K562 (cell line): ENCODE data around the gene ATP2A1. TPM values are rescaled to one million over a fixed set of nuclear protein-coding genes. Genes with fewer than 3 reads are reported as not detected.

Experiments
- FOXP1 ChIP-seq: sonication (generic); formaldehyde crosslinking; IDR thresholded peaks from 2 replicates; pipeline ENCODE4 v1.8.0; 2022; ENCODE audit warnings: mild to moderate bottlenecking, missing genetic modification reagents
- HMGN3 ChIP-seq: IDR thresholded peaks from 2 replicates; pipeline ENCODE4 v1.6.1; 2011; ENCODE audit warnings: borderline replicate concordance, low read depth, mild to moderate bottlenecking, mixed read lengths, low read length; ENCODE audit not compliant: insufficient read length; ENCODE audit errors: extremely low read depth
- HNRNPL ChIP-seq: fragments of 200-400 bp; formaldehyde crosslinking; IDR thresholded peaks from 2 replicates; pipeline ENCODE4 v1.6.1; 2017; ENCODE audit warnings: low read depth, mild to moderate bottlenecking, low read length
- NFYB ChIP-seq: IDR thresholded peaks from 2 replicates; pipeline ENCODE4 v1.6.1; 2011; ENCODE audit warnings: mild to moderate bottlenecking, moderate library complexity; ENCODE audit not compliant: insufficient read length; ENCODE audit errors: extremely low read depth
- POLR2B ChIP-seq: fragments of 450-650 bp; IDR thresholded peaks from 2 replicates; pipeline ENCODE4 v1.6.1; 2018; ENCODE audit warnings: low read depth; ENCODE audit not compliant: partially characterized antibody
- POLR2G ChIP-seq: fragments of 200-400 bp; formaldehyde crosslinking; IDR thresholded peaks from 2 replicates; pipeline ENCODE4 v1.6.1; 2017; ENCODE audit warnings: low read depth, mild to moderate bottlenecking, antibody characterized with exemption, low read length, moderate library complexity
- RBM15 ChIP-seq: fragments of 200-400 bp; formaldehyde crosslinking; IDR thresholded peaks from 2 replicates; pipeline ENCODE4 v1.6.1; 2018; ENCODE audit warnings: mild to moderate bottlenecking, low read length, moderate library complexity; ENCODE audit not compliant: insufficient read depth
- YY1 ChIP-seq, 3 experiments: IDR thresholded peaks; 2 replicates each; pipeline ENCODE4 v1.6.1; 2011; ENCODE audit warnings: low read length in 2 of 3, mild to moderate bottlenecking in 2 of 3, moderate library complexity in 2 of 3, borderline replicate concordance in 1 of 3, control low read depth in 1 of 3, low read depth in 1 of 3; ENCODE audit not compliant: insufficient read depth in 3 of 3, insufficient replicate concordance in 2 of 3, control insufficient read depth in 1 of 3, insufficient read length in 1 of 3; ENCODE audit errors: extremely low read depth in 1 of 3
- ZFX ChIP-seq: sonication (generic); formaldehyde crosslinking; IDR thresholded peaks from 2 replicates; pipeline ENCODE4 v1.8.0; 2022; ENCODE audit warnings: mild to moderate bottlenecking, missing genetic modification reagents, moderate library complexity
- polyA plus RNA-seq, 8 experiments: library from polyadenylated mRNA; depleted of rRNA in 4 of 8; stranded (reverse) in 5 of 8; unstranded in 3 of 8; fragments of >200 nt; fragmentation: Nextera tagmentation in 2 of 8; fragmentation: Illumina TruSeq in 1 of 8; extraction: Ambion mirVana in 2 of 8; extraction: Trizol in 1 of 8; gene quantifications; 2 replicates each; pipeline versions ENCODE4 v1.2.1 to v1.2.3, GENCODE V29; 2011 to 2014; ENCODE audit warnings: inconsistent platforms in 1 of 8, missing spikeins in 1 of 8
- total RNA-seq, 7 experiments: library from RNA; depleted of rRNA in 6 of 7; stranded (reverse); fragments of >200 nt in 6 of 7; fragmentation: Illumina TruSeq in 2 of 7; extraction: Trizol in 2 of 7; gene quantifications; 2 replicates each; pipeline versions ENCODE4 v1.2.1 to v1.2.3, GENCODE V29; 2011 to 2021; ENCODE audit warnings: low replicate concordance in 1 of 7
- TF ChIP-seq, protein P1 (sequence below): sonication (generic); formaldehyde crosslinking; IDR thresholded peaks from 2 replicates; pipeline ENCODE4 v1.9.0; 2022; ENCODE audit warnings: mild to moderate bottlenecking, missing genetic modification reagents
- TF ChIP-seq, protein P2 (sequence below): IDR thresholded peaks from 2 replicates; pipeline ENCODE4 v1.6.1; 2011; ENCODE audit not compliant: insufficient read length; ENCODE audit errors: extremely low read depth
- TF ChIP-seq, protein P3 (sequence below): sonication (generic); formaldehyde crosslinking; IDR thresholded peaks from 2 replicates; pipeline ENCODE4 v1.8.0; 2022; ENCODE audit warnings: mild to moderate bottlenecking, missing genetic modification reagents
- TF ChIP-seq, protein P4 (sequence below): fragments of 250-450 bp; sonication (Bioruptor Pico); IDR thresholded peaks from 2 replicates; pipeline ENCODE4 v1.5.0; 2020; ENCODE audit warnings: mild to moderate bottlenecking
- TF ChIP-seq, protein P5 (sequence below), 2 experiments: IDR thresholded peaks in 1 of 2; conservative IDR thresholded peaks in 1 of 2; 2 replicates each; pipeline ENCODE4 v1.6.1; 2016; ENCODE audit warnings: low read depth in 2 of 2, mild to moderate bottlenecking in 1 of 2, missing compliant biosample characterization in 1 of 2, missing genetic modification characterization in 1 of 2, moderate library complexity in 1 of 2

ATP2A1 gene
- total and polyA plus RNA-seq, 9 of the 15 experiments (the other 6 are each of a cell fraction or from before 2014, with no cell fraction given): 0.25 to 2.6 (median 0.65) TPM

DNA sequence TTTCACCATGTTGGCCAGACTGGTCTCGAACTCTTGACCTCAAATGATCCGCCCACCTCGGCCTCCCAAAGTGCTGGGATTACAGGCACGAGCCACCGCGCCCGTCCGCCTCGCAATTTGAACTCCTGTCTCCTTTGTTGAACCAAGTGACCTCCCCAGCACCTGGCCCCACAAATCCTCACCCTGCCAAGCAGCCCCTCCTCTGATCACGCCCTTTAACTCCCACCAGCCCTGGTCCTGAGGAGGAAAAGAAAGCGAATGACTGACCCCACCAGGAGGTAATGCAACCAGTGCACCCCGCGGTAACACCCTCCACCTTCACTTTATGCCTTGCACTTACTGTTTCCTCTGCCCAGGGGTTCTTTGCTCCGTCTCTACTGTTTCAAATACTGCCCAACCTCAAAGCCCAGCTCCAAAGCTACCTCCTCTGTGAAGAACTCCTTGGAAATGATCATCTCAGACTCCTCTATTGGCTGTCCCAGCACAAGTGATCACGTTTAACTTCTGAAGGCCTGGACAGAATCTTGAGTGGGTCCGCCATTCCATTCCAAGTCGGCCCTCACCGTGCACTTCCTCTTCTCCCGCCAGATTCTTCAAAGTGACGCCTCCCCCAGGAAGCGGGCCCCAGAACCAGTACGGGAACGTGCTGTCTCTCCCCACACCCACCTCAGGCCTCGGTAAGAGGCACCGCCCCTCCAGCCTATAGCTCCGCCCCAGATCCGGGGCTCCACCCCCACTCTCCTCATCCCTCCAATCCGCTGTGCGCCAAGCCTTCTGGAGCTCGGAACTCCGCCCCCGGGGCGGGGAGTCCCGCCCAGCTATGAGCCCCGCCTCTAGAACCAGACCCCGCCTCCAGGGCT, 57.9 kb downstream of the ATP2A1 start (continued):
- TF ChIP-seq, protein P1, sequence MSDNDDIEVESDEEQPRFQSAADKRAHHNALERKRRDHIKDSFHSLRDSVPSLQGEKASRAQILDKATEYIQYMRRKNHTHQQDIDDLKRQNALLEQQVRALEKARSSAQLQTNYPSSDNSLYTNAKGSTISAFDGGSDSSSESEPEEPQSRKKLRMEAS (CRISPR knock-in tag): peak; percentile 97
- TF ChIP-seq NFYB (no peak), FOXP1 (CRISPR knock-in tag) (peak; percentile 92), ZFX (peak; percentile 79), POLR2G (peak; percentile 64), HNRNPL (no peak), RBM15 (no peak), HMGN3 (peak; percentile 80), POLR2B (peak; percentile 35), YY1 (IDR thresholded peaks at IDR 0.05; ENCODE audit: borderline replicate concordance in 1 of 3, control insufficient read depth in 1 of 3, extremely low read depth in 1 of 3, insufficient read depth in 3 of 3, insufficient read length in 1 of 3, insufficient replicate concordance in 2 of 3, low read depth in 1 of 3, low read length in 2 of 3) (peak in 1 of 3 experiments; percentile 66)
- TF ChIP-seq, protein P2, sequence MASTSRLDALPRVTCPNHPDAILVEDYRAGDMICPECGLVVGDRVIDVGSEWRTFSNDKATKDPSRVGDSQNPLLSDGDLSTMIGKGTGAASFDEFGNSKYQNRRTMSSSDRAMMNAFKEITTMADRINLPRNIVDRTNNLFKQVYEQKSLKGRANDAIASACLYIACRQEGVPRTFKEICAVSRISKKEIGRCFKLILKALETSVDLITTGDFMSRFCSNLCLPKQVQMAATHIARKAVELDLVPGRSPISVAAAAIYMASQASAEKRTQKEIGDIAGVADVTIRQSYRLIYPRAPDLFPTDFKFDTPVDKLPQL: no peak
- TF ChIP-seq, protein P3, sequence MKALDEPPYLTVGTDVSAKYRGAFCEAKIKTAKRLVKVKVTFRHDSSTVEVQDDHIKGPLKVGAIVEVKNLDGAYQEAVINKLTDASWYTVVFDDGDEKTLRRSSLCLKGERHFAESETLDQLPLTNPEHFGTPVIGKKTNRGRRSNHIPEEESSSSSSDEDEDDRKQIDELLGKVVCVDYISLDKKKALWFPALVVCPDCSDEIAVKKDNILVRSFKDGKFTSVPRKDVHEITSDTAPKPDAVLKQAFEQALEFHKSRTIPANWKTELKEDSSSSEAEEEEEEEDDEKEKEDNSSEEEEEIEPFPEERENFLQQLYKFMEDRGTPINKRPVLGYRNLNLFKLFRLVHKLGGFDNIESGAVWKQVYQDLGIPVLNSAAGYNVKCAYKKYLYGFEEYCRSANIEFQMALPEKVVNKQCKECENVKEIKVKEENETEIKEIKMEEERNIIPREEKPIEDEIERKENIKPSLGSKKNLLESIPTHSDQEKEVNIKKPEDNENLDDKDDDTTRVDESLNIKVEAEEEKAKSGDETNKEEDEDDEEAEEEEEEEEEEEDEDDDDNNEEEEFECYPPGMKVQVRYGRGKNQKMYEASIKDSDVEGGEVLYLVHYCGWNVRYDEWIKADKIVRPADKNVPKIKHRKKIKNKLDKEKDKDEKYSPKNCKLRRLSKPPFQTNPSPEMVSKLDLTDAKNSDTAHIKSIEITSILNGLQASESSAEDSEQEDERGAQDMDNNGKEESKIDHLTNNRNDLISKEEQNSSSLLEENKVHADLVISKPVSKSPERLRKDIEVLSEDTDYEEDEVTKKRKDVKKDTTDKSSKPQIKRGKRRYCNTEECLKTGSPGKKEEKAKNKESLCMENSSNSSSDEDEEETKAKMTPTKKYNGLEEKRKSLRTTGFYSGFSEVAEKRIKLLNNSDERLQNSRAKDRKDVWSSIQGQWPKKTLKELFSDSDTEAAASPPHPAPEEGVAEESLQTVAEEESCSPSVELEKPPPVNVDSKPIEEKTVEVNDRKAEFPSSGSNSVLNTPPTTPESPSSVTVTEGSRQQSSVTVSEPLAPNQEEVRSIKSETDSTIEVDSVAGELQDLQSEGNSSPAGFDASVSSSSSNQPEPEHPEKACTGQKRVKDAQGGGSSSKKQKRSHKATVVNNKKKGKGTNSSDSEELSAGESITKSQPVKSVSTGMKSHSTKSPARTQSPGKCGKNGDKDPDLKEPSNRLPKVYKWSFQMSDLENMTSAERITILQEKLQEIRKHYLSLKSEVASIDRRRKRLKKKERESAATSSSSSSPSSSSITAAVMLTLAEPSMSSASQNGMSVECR (CRISPR knock-in tag): peak; percentile 68; the same call in 1 of the 2 replicates
- TF ChIP-seq, protein P4, sequence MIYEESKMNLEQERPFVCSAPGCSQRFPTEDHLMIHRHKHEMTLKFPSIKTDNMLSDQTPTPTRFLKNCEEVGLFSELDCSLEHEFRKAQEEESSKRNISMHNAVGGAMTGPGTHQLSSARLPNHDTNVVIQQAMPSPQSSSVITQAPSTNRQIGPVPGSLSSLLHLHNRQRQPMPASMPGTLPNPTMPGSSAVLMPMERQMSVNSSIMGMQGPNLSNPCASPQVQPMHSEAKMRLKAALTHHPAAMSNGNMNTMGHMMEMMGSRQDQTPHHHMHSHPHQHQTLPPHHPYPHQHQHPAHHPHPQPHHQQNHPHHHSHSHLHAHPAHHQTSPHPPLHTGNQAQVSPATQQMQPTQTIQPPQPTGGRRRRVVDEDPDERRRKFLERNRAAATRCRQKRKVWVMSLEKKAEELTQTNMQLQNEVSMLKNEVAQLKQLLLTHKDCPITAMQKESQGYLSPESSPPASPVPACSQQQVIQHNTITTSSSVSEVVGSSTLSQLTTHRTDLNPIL (CRISPR knock-in tag): no peak
- TF ChIP-seq, protein P5, sequence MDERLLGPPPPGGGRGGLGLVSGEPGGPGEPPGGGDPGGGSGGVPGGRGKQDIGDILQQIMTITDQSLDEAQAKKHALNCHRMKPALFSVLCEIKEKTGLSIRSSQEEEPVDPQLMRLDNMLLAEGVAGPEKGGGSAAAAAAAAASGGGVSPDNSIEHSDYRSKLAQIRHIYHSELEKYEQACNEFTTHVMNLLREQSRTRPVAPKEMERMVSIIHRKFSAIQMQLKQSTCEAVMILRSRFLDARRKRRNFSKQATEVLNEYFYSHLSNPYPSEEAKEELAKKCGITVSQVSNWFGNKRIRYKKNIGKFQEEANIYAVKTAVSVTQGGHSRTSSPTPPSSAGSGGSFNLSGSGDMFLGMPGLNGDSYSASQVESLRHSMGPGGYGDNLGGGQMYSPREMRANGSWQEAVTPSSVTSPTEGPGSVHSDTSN (CRISPR knock-in tag; IDR thresholded peaks at IDR 0.05; ENCODE audit: low read depth): no peak
- TF ChIP-seq, protein P5 (tag; conservative IDR thresholded peaks at IDR 0.05; ENCODE audit: low read depth): no peak
